GM18951 (cell line): ENCODE measurements around the gene WWC1.

Experiments
- POLR2A ChIP-seq: IDR thresholded peaks from 4 replicates; pipeline ENCODE4 v1.6.1; 2011; ENCODE audit warnings: mild to moderate bottlenecking; ENCODE audit not compliant: insufficient read length, insufficient read depth; ENCODE audit errors: extremely low read depth
- in situ Hi-C: fragments of 300-500 bp; cut with MboI; formaldehyde crosslinking; loops from one replicate; pipeline ENCODE4 v1.12.0; 2022; ENCODE audit warnings: low sequenced_read_pairs, mixed read lengths, inconsistent platforms; ENCODE audit not compliant: unreplicated experiment

The WWC1 gene

DNA sequence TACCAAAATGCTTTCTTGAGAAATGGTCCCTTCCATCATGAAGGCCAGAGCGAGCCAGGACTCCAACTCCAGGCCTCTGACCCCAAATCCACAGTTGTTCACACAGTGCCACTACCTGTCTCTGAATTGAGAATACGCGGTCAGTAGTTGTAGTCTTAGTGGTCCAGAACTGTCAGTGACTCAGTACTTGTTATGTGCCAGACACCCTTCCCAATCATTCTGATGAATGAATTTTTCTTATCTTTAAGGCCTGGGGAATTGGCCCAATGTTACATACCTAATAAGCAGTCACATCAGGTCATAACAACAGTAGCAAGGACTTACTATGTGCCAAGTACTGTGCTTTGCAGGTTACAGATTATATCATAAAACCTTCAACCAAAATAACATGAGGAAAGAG, 122.2 kb downstream of the WWC1 start:
- in situ Hi-C loops = no loop called here
- no peak for TF ChIP-seq POLR2A

DNA sequence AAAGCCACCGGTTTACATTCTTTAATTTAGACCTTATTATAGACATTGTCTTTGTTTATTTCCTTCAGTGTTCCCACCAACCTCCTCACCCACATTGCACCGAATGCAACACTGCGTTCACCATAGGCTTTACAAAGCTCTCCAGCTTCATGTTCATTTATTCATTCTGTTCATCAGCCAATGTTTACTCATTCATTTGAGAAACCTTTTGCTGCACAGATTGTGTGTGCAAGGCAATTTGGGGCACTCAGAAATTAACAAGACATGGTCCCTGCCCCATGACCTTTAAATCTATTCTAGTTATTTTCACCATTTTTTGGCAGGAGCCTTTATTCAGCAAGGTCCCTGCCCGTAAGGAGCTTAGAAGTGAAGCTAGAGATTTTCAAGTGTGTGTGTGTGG, 124.0 kb downstream of the WWC1 start:
- TF ChIP-seq POLR2A = no peak
- in situ Hi-C loops = no loop called here

DNA sequence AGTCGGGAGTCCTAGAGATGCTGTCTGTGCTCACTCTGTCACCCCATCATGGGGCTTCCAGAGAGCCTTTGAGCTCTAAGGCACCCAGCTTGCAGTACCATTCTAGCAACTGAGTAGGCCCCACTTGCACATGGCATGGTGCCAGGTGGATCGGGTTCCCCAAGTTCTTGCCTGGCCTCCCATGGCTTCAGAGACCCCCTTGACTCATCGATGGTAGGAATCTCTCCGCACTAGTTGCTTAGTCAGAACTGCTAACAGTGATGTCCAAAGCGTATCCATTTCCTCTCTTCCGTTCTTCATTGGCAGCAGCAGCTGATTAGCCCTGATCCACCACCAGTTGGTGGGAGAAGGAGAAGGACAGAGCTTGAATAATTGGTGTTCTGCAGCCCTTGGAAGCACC, 124.5 kb downstream of the WWC1 start:
- in situ Hi-C loops = no loop called here
- TF ChIP-seq POLR2A = no peak

GRCh38 chr5:168417731-168418429, 126.4 kb downstream of the WWC1 start:
- in situ Hi-C loops = no loop called here

GRCh38 chr5:168420461-168420860, 129.0 kb downstream of the WWC1 start:
- TF ChIP-seq POLR2A = no peak
- in situ Hi-C loops = no loop called here

More at GRCh38 chr5:168417731-168418429, 126.4 kb downstream of the WWC1 start:
- TF ChIP-seq POLR2A = no peak

DNA sequence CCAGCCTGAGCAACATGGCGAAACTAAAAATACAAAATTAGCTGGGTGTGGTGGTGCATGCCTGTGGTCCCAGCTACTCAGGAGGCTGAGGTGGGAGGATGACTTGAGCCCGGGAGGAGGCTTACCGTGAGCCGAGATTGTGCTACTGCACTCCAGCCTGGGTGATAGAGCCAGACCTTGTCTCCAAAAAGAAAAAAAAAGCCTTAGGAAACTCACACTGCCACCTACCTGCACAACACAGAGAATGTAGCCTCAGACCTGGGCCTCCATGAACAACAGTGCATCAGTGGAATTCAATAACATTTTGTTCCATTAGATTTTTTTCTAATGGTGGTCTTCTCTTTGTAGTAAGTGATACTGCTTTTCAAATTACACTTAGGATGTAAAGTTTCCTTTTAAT, 131.0 kb downstream of the WWC1 start:
- no peak for TF ChIP-seq POLR2A
- in situ Hi-C loops = no loop called here

DNA sequence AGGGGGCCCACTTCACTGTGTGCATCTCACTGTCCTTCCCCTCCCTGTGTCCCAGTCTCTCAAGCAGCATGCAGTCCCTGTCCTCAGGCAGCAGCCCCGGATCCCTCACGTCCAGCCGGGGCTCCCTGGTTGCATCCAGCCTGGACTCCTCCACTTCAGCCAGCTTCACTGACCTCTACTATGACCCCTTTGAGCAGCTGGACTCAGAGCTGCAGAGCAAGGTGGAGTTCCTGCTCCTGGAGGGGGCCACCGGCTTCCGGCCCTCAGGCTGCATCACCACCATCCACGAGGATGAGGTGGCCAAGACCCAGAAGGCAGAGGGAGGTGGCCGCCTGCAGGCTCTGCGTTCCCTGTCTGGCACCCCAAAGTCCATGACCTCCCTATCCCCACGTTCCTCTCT, 132.0 kb downstream of the WWC1 start:
- in situ Hi-C loops = no loop called here
- TF ChIP-seq POLR2A = no peak

- in situ Hi-C loops = no loop called here
- TF ChIP-seq POLR2A = no peak
These were observed 132.5 kb downstream of the WWC1 start for GRCh38 chr5:168423971-168424370.

DNA sequence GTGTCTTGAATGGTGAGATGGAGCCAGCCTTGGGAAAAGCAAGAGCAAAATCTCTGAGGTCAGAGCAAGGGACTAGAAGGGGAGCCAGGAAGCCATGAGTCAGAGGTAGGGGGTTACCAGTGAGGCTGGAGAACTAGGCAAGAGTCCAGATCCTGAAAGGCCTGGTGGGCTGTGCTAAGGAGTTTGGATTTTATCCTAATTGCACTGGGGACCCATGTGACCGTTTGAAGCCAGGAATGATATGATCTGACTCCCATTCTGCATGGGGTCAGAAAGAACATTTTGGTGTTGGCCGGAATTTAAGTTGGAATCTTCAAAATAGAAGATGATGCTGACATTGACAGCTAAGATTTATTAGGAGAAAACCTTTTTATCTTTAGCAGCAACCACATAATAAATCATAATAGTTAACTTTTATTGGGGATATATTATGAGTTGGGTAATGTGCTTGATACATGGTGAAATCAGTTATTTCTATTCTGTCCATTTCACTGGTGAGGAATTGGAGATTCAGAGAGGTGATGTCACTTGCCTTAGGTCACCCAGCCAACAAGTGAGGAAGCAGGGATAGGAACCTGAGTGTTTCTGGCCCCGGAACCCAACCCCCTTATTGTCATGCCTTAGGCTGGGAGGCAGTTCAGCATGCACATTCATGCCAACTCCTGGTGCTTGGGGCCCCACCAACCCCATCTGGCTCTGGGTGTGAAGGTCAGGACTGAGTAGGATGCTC, 133.3 kb downstream of the WWC1 start:
- TF ChIP-seq POLR2A = no peak
- in situ Hi-C loops = no loop called here

- TF ChIP-seq POLR2A = no peak
- in situ Hi-C loops = no loop called here
These were observed 134.8 kb downstream of the WWC1 start for GRCh38 chr5:168426007-168426863.

DNA sequence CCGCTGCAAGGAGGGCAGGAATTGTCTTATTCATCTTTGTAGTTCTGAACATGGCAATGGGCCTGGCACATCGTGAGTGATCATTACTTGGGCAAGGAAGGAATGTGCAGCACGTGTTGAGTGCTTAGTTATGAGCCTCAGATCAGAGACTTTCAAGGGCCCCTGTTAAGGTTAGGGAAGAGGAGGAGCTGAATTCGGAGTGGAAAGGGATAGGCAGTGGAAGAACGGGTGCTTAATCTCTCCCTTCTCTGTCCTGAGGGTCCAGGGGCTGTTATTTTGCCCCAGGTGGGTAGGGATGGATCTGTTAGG, 135.4 kb downstream of the WWC1 start:
- no peak for TF ChIP-seq POLR2A
- in situ Hi-C loops = no loop called here

- in situ Hi-C loops = no loop called here
- TF ChIP-seq POLR2A = no peak
These were observed 135.8 kb downstream of the WWC1 start for GRCh38 chr5:168427224-168427623.

GRCh38 chr5:168428552-168428951, 137.1 kb downstream of the WWC1 start:
- in situ Hi-C loops = no loop called here
- no peak for TF ChIP-seq POLR2A
